ENCODE data around the gene ZNF189.

The ZNF189 gene

DNA sequence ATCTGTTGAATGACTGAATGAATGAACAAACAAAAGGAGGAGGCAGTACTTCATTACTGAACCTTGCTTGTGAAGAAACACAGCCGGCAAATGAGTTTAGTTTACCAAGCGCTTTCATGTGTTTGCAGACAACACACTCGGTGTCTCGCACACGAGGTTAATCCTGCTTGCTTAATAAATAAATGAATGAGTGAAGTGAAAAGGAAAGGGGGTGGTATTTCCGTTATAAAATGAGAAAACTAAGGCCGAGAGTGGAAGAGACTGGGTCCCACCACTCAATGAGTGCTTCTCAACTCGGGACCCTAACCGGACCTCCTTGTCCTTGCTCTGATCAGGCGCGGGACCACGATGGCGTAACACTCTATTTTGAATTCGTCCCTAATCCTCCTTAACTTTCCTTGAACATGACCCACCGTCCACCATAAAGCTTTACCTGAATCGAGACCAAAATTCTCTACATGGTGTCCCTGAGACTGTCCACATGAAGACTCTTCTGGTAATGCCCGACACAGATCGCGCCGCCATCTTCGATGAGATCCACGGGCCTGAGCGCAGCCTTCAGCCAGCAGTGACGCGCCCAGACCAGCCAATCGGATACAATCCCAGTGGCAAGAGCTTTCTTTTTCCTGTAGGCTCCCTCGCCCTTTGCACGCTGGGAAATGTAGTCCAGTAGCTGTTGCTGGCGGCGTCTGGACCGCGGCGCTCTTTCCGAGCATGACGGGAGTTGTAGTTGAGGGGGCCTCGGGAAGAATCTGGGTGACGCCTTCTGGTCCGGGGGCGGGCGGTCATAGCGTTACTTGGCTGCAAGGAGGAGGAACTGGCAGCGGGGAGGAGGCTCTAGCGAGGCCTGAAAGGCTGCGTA lies at the start of gene ZNF189, which contains the start of gene MRPL50:
TSS of gene ZNF189 (plus strand) at position 784 of the 862 bp plus-strand sequence. CDS start 306 bp downstream, outside the sequence.
TSS of gene MRPL50 (minus strand) at position 551 of the 862 bp plus-strand sequence. CDS start at position 525, 26 bp downstream.
- peak; percentile 95 for DNase-seq

GRCh38 chr9:101350285-101350684 lies 48.4 kb upstream of the ZNF189 start:
- DNase-seq, result no peak

GRCh38 chr9:101352892-101353463 lies 45.7 kb upstream of the ZNF189 start:
- DNase-seq, result no peak

DNA sequence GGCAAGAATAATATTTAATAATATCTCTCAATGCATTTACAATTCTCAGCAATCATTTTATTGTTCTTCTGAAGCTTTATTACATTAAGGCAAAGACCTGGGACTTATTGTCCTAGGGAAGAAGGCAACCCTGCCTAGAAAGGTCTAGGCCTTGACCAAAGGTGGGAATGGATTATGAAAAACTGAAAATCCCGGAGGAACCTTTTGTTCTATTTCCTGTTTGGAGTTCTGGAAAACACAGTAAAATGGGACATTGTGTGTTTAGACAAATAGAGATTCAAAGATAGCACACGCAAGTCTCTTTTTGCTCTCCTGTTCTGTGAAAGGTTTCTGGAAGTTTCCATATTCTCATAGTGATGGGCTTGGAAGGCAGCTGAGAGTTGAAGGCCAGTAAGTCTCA lies 45.0 kb upstream of the ZNF189 start:
- DNase-seq, result no peak

DNA sequence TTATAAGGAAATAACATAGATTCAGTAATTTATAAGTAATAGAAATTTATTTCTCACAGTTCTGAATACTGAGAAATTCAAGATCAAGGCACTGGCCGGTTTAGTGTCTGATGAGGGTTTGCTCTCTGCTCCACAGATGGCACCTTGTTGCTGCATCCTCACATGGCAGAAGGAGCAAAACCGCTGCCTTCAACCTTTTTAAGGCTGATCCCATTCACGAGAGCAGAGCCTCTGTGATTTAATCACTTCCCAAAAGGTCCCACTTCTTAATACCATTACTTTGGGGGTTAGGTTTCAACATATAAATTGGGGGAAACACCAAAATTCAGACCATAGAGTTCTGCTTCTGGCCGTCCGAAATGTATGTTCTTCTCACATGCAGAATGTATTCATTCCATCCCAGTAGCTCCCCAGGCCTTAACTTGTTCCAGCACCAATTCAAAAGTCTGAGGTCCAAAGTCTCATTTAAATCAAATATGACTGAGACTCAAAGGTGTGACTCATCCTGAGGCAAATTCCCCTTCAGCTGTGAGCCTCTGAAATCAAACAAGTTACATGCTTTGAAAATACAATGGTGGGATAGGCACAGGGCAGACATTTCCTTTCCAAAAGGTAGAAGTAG lies 44.4 kb upstream of the ZNF189 start:
- DNase-seq, result no peak

GRCh38 chr9:101354765-101355708 lies 43.6 kb upstream of the ZNF189 start:
- DNase-seq, result no peak

DNA sequence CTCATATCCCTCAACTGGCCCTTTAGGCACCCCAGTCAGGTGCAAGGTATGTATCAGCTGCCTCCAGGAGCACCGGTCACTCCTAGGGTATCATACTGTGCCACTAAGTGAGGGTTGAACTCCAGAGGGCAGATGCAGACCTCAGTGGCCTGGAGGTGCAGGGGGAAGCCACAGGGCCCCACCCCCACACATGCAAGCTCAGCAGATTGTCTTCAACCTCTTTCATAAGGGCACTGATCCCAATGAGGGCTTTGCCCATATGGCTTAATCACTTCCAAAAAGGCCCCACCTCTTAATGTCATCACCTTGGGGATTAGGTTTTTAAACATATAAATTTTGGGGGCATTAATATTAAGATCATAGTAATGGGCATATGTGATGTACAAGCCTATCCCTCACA lies 42.0 kb upstream of the ZNF189 start:
- DNase-seq, result no peak

DNA sequence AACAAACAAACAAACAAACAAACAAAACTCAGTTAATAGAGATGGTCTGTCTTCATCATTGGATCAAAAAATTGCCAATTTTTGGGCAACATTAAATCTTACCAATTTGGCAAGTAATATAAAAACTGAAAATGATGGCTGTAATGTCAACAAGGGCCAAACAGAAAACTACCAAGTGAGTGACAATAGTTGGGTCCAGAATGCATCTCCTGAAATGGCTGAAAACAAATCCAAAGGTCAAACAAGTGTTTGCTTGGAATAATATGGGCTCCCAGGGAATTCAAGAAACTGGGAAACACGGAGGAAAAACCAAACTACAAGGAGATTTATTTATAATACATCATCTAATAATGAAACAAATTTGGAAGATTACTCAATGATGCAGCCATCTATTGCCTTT lies 39.0 kb upstream of the ZNF189 start:
- no peak for DNase-seq

- DNase-seq, result no peak
These were observed 38.0 kb upstream of the ZNF189 start for GRCh38 chr9:101360647-101361046.

DNA sequence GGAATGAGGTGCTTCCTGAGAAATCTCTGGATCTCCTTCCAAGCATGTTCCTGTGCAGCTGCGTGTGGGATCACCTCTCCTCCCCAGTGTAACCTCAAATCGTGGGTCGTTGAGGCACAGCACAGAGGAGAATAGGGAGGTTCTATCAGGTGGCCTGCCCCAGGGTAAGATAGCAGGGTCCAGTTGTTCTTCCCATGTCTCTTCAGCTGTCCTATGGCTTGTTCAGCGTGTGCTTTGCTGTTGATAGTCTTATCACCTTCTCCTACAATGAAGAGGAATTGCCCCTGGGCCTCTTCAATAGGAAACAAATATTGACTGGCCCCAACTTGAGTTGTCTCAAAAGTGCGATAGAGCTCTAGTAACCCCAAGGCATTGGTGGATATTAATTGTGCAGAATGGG lies 36.2 kb upstream of the ZNF189 start:
- DNase-seq, result no peak

DNA sequence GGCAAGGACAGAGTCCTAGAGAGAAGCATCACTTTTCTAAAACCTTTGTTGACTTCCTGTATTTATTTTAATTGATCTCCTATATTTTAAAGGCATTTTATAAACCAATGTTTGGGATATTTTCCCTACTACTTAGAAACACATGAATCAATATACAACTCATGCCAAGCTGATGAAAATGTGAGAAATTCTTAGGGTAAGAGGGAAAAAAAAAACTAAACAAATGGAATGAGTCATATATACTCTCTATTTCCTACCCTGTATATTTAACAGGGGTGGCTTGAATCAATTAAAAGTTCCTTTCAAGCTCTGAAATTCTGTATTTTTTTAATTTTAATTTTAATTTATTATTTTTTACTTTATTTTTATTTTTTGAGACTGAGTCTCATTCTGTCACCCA lies 33.5 kb upstream of the ZNF189 start:
- no peak for DNase-seq

- no peak for DNase-seq
These were observed 32.5 kb upstream of the ZNF189 start for GRCh38 chr9:101366038-101366756.

GRCh38 chr9:101367323-101367722 lies 31.3 kb upstream of the ZNF189 start:
- no peak for DNase-seq

DNA sequence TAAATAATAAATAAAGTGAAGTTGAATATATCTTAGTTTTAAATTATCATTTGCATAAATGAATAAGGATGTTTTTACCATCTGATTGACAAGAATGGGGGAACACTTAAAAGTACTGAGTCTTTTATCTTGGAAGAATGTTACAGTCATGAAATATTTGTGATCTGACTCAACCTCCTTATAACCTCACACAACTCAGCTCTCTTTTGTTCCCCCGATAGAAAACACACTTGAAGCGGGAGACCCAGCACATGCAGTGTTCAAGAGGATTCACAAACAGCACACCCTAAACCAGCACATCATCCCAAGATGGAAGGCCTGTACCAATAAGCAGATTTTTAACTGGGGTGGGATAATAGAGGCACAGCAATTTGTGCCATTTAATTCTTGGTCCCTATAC lies 29.4 kb upstream of the ZNF189 start:
- no peak for DNase-seq

DNA sequence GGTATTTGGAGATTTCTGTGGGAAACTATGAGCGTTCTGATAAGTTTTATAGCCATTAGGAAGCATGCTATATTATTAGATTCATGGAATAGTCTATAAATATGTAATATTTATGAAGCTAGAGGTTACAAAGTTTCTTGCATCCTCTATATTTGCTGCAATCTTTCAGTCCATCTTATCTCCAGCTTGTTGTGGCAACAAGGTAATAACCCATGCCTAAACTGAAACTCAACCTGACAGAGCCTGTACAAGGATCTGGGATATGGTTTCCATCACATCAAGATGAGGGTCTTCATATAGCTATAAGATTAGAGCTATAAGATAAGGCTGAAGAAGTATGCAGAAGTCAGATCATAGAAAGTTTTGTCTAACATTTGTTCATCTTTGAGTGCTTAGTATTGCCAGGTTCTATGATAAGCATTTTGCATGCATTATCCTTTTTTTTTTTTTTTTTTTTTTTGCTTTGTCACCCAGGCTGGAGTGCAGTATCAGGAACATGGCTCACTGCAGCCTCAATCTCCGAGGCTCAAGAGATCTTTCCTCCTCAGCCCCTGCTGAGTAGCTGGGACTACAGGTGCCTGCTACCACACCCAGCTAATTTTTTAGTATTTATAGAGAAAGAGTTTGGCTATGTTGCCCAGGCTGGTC lies 28.6 kb upstream of the ZNF189 start:
- DNase-seq, result no peak

DNA sequence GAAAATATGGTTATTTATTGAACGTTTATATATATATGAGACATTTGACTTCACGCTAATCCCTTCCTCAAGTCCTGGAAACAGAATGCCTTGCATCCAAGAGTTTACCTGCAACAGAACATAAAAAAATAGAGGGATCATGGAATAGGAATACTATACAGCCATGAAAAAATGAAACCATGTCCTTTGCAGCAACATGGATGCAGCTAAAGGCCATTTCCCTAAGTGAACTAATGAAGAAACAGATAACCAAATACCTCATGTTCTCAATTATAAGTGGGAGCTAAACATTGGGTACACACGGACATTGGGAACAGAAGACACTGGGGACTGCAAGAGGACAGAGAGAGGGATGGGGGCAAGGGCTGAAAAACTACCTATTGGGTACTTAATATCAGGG lies 26.8 kb upstream of the ZNF189 start:
- no peak for DNase-seq

DNA sequence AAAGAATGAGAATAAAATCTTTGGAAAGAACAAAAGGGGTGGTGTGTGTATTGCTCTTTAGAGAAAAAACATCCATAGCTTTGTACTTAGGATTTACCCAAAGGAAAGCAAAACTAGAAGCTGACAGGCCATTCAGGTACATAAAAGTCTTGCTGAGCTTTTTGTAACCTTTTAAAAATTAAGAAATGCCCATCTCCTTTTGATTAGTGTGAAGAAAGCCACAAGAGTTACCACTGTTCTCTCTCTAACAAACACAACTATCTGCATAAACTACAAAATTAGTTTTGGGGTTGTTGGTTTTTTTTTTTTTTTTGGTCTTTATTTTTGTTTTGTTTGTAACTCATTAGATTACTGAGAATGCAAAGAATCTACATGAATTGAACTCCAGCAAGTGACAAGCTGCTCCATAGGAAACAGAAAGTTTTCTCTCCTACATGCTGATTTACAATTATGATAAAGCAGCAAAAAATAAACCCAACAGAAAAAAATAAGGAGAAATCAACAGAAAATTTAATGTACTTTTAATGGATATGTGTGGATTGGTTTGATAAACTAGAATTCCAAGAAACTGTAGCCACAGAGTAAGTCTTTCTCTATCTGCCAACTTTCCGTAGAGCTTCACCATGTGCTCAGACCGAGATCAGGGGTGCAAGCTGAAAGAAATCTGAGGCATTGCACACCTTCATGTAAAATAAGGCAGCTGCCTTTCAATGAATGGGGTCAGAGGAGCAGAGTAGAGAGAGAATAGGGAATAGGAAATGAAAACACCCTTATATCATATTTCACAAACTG lies 26.1 kb upstream of the ZNF189 start:
- DNase-seq, result no peak

DNA sequence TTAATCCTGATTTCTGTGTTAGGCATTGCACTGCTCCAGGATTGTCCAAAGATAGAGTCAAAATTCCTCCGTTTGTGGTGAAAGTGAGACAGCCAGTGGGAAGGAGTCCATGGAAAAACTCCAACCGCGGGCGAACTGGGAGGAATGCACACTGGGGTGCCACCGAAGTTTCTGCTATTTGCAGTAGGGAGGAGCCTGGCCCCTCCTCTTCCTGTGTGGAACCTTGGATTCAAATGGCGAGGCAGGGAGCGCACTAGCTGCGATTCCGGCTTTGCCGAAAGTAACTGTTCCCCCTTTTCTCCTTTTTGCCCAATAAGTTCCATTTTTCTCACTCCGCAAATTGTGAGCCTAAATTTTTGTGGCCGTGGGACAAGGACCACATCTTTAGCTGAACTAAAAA lies 23.1 kb upstream of the ZNF189 start:
- DNase-seq, result no peak

DNA sequence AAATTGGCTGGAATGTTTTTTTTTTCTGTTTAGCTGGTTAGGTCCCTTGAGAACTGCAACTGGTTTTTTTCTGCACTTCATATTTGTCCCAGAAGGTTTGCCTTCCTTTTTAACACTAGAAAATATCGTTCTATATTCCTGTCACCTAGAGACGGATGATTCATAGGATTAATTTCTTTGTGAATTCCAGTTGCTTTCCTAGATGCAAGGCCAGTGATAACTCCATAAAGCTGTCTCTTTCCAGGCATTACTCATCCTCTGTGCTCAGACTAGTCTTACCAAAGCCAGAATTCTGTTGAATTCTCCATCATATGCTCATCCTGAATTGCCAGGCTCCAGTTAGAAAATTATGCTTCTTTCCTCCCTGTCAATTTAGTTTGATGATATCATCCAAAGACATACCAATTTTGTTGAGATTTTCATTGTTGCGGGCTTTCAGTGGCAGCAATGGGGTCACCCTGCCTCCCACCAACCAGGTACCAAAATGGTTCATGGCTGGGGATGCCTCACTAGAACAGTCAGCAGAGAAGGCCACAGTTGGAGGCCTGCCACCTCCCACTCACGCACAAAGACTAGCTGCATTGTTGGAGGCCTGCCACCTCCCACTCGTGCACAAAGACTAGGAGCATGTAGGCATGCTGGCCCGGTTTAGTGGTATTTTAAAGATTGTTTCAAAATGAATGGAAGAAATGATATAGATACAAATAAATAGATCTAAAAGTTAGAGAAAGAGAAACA lies 22.4 kb upstream of the ZNF189 start:
- DNase-seq, result no peak

DNA sequence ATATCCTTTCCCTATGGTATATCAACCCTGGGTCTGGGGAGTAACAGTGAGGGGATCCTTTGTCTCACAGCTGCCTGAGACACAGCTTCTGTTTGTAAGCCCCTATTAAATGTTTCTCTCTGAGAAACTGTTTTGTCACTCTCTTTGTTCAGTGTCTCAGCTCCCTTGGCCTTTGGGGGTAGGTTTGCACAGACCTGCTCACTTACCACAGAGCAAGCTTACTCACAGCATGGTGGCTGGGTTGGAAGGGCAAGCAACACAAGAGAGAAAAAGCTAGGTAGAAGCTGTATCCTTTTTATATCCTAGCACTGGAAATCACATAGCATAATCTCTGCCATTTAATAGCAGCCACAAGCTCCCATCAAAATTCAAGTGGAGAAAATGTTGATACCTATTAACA lies 18.4 kb upstream of the ZNF189 start:
- no peak for DNase-seq

Data from GDM1 (cell line).